Skin epidermis (tissue), 12 donors: ENCODE data around the gene HCAR2.
"Not testable (repeated sequence)": the region's sequence is repeated elsewhere in the genome, so short reads cannot be mapped to it uniquely, and the experiment has no call there.

Experiments
- H3K27ac ChIP-seq, 21 experiments: fragments of 200-600 bp; sonication (generic) in 11 of 21; one replicate each; pipeline ENCODE4 v1.5.0; 2020; ENCODE audit warnings: mild to moderate bottlenecking in 3 of 21, inconsistent platforms in 2 of 21, moderate library complexity in 2 of 21
- H3K4me3 ChIP-seq, 7 experiments: fragments of 200-600 bp; sonication (generic) in 2 of 7; one replicate each; pipeline ENCODE4 v1.5.0; 2020; ENCODE audit warnings: inconsistent platforms in 2 of 7, mild to moderate bottlenecking in 2 of 7, moderate library complexity in 1 of 7

HCAR2 gene

DNA sequence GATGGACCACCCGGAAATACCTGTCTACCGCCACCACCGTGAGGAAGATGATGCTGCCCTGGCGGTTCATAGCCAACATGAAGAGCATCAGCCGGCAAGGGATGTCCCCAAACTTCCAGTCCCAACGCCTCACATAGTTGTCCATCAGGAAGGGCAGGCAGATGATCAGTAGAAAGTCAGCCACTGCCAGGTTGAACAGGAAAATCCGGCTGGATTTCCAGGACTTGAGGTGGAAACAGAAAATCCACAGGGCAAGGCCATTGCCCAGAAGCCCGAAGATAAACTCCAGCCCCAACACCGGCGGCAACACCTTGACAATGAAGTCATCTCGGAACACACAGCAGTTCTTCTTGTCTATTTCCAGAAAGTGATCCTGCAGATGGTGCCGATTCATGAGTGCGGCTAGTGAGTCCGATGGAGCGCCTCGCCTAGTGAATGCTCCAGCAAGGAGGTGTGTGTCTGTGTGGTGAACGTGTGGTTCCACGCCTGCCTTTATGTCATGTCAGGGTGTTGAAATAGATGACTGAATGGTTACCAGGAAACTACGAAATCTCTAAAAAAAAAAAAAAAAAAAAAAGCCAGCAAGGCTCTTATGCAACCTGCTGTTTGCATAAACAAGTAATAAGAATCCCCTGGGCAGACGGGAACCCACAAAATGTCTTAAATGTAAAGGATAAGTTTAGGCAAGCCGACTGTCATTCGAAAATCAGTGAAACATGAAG, at the start of gene HCAR2:
Gene HCAR2 (minus strand): TSS at position 468 of the 722 bp plus-strand sequence. CDS start 74 bp downstream, at position 394.
- Histone ChIP-seq H3K4me3 (peak within 1 kb of the TSS in 5 of 7 experiments; percentile 0 to 30 (median 13)), H3K27ac (peak within 1 kb of the TSS in 13 of 21 experiments; percentile 2 to 65 (median 37))

GRCh38 chr12:122752464-122753318, 49.5 kb upstream of the HCAR2 start, which contains the start of gene DENR:
Gene DENR, plus strand, starts transcription at chr12:122752824. Its CDS starts 878 bp downstream, at chr12:122753702.
- peak within 1 kb of the TSS; percentile 80 to 99 (median 92) for H3K27ac ChIP-seq
- peak within 1 kb of the TSS; percentile 61 to 93 (median 81) for H3K4me3 ChIP-seq

- H3K27ac ChIP-seq: peak overlapping the region in 1 of 21 experiments; percentile 92
- H3K4me3 ChIP-seq: not testable (repeated sequence)
Observed at GRCh38 chr12:122750781-122751515, 47.8 kb upstream of the HCAR2 start.

DNA sequence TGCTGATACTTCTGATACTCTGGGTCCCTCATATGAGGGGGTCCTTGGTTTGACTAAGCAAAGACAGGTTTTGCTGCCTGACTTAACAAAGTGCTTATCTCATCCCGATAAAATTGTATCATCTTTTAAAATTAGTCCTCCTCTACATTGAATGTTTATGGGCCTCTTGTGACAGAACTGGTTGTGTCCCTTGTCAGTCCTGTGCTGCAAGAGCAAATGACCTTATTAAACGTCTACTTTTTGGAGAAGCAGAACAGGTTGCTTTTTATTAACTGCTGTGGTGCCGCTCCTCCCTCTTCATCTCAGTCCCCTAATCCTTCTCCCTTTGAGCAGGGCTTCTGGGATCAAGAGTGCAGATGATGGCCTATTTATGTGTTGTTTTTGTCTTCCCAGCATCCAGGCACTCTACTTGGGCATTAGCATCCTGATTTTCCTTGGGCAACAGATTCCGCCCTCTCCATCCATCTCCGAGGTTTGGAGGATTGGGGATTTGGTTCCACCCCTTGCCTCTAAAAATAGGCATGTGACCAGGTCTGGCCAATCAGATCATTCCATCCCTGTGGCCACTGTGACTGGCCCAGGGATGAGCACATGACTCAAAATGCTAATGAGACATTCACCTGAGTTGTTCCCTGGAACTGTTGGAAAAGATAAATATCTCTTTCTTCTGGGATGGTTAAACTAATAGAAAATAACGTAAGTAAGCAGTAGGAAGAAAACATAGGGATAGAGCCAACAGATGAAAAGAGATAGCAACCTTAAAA, 46.6 kb upstream of the HCAR2 start:
- no peak overlapping the region for H3K4me3 ChIP-seq
- peak overlapping the region in 1 of 21 experiments; percentile 17 for H3K27ac ChIP-seq

- Histone ChIP-seq H3K4me3 (no peak overlapping the region), H3K27ac (peak overlapping the region in 1 of 21 experiments; percentile 59)
Observed at GRCh38 chr12:122747224-122748135, 44.3 kb upstream of the HCAR2 start.

DNA sequence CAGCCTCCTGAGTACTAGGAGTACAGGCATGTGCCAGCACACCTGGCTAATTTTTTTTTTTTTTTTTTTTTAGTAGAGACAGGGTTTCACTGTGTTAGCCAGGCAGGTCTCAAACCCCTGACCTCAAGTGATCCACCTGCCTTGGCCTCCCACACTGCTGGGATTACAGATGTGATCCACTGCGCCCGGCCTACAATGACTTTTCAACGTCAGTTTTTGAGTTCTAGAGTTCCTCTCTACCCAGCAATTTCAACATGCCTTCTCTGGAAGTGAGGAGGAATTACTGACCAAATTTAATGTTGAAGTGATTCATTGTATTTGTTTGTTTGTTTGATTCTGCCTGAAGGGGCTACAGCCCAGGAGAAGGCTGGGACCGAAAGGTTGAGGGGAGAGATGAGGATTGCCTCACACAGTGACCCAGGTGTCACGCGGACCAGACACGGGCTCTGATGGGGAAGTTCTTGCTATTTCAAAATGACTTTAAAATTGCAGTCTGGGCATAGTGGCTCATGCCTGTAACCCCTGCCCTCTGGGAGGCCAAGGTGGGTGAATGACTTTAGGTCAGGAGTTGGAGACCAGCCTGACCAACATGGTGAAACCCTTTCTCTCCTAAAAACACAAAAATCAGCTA, 40.9 kb upstream of the HCAR2 start:
- no peak overlapping the region for H3K27ac ChIP-seq
- no peak overlapping the region for H3K4me3 ChIP-seq

GRCh38 chr12:122740351-122740750, 37.2 kb upstream of the HCAR2 start:
- Histone ChIP-seq H3K27ac (no peak overlapping the region), H3K4me3 (no peak overlapping the region)

DNA sequence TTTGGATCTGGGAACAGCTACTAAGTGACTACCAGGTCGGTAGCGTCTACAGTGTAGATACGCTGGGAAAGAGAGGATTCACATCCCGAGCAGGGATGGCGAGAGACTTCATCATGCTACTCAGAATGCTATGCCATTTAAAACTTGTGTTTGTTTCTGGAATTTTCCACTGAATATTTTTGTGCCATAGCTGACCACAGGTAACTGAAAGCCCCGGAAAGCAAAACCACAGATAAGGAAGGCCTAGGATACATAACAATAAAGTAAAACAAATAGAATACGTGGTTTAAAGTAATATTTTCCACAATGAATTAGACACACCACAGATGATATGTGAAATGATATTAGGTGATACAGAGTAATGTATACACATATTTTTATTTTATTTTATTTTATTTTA, 35.4 kb upstream of the HCAR2 start:
- no peak overlapping the region for H3K27ac ChIP-seq
- H3K4me3 ChIP-seq: no peak overlapping the region

GRCh38 chr12:122732611-122733010, 29.5 kb upstream of the HCAR2 start:
- Histone ChIP-seq H3K27ac (peak overlapping the region in 1 of 21 experiments; percentile 23), H3K4me3 (no peak overlapping the region)

DNA sequence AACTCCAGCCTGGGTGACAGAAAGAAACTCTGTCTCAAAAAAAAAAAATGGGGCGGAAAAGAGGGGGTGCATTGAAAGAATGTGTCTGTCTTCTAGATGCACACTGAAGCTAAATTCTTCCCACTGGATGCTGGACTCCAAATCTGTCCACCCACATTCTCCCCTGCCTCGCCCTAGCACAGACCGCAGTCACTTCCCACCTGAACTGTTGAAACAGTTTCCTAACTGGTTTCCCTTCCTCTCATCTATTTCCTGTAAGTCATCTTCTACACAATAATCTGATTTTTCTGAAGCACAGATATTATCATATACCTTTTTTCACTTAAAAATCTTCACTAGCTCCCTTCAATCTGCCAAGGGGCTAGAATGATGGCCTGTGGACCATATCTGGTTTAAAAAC, 29.0 kb upstream of the HCAR2 start:
- Histone ChIP-seq H3K4me3 (no peak overlapping the region), H3K27ac (peak overlapping the region in 1 of 21 experiments; percentile 23)

DNA sequence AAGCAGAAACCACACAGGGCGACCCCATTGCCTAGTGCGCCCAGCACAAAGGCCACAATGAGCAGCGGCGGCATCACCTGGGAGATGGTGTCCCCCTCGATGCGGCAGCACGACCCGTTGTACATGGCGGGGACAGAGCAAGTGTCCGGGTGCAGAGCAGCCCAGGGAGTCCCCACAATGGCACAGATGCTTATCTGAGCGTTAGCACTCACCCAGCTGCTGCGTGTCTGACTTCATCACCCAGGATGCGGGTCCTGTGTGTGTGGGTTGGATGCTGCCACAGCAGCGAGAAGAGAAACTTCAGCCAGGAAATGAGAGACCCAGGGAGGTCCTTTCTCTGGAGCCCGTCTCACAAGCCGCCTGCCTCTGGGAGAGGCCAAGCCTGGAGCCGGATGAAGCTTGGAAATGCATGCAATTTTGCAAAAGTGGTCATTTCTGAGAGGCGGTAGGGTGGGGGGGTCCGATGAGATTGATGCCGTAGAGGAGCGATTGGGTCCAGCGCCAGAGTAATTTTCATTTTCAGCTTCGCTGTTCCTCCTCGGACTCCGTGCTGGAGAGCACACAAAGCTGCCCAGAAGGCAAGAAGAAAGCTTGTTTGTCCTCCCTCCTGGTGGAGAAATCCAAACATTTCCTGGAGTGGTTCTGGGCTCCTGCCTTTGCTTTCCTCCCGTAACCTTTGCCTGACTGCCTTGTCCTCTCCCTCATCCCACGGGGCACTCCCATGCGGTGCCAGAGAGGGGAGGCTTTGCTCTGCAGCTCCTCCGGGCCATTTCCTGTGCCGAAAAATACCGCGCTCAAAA, 27.3 kb upstream of the HCAR2 start, which contains the start of gene HCAR1:
Gene HCAR1 (minus strand): TSS at position 630 of the 800 bp plus-strand sequence. CDS start 505 bp downstream, at position 125.
- Histone ChIP-seq H3K4me3 (peak within 1 kb of the TSS in 5 of 7 experiments; percentile 0 to 21 (median 4)), H3K27ac (peak within 1 kb of the TSS in 3 of 21 experiments; percentile 10 to 35 (median 17))

- peak overlapping the region in 3 of 7 experiments; percentile 1 to 21 (median 4) for H3K4me3 ChIP-seq
- H3K27ac ChIP-seq: no peak overlapping the region
Observed at GRCh38 chr12:122729583-122730214, 26.5 kb upstream of the HCAR2 start.

GRCh38 chr12:122726080-122726558, 23.0 kb upstream of the HCAR2 start:
- peak overlapping the region in 7 of 21 experiments; percentile 2 to 54 (median 45) for H3K27ac ChIP-seq
- H3K4me3 ChIP-seq: no peak overlapping the region

DNA sequence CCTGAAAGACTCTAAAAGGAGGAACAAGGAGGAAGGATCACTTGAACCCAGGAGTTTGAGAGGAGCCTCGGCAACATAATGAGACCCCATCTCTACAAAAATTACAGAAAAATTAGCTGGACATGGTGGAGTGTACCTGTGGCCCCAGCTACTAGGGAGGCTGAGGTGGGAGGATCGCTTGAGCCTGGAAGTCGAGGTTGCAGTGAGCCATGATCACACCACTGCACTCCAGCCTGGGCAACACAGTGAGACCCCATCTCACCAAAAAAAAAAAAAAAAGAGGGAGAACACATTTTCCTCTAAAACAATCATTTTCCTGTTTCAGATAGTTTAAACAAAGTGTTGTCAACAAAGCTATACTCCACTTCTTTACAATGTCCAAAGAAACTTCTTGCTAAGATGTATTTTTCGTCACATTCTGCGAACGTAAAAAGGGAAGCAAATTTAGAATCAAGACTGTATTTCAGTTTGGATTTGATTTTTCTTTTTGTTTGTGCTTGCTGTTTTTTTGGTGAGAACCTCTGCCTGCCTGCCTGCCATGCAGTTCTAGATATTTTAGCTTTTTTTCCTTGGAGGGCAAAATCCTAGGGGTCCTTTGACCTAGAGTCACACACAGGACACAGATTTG, 22.4 kb upstream of the HCAR2 start:
- H3K27ac ChIP-seq: peak overlapping the region in 7 of 21 experiments; percentile 2 to 54 (median 45)

GRCh38 chr12:122724641-122725243, 21.6 kb upstream of the HCAR2 start:
- no peak overlapping the region for H3K4me3 ChIP-seq
- H3K27ac ChIP-seq: no peak overlapping the region

More for the DNA sequence above, 22.4 kb upstream of the HCAR2 start:
- H3K4me3 ChIP-seq: no peak overlapping the region
